HPDE6-E6E7 (cell line): Measurements from ENCODE around the gene FAM98B.

Experiments used
- DNase-seq: peaks from one replicate; pipeline ENCODE4 v3.0.0; 2011; ENCODE audit warnings: missing footprints; ENCODE audit errors: extremely low spot score

FAM98B gene

GRCh38 chr15:38507570-38507969 lies 53.6 kb downstream of the FAM98B start:
- no peak for DNase-seq

- no peak for DNase-seq
Measured at GRCh38 chr15:38508647-38509046, 54.7 kb downstream of the FAM98B start.

- no peak for DNase-seq
Measured at GRCh38 chr15:38509152-38509551, 55.2 kb downstream of the FAM98B start.

GRCh38 chr15:38512901-38513300 lies 59.0 kb downstream of the FAM98B start:
- DNase-seq: no peak

- no peak for DNase-seq
Measured at GRCh38 chr15:38514601-38515000, 60.7 kb downstream of the FAM98B start.

GRCh38 chr15:38516626-38517025 lies 62.7 kb downstream of the FAM98B start:
- DNase-seq: no peak

- DNase-seq: no peak
Measured at GRCh38 chr15:38517312-38517975, 63.5 kb downstream of the FAM98B start.

GRCh38 chr15:38518084-38518483 lies 64.2 kb downstream of the FAM98B start:
- DNase-seq: no peak

- DNase-seq: no peak
Measured at GRCh38 chr15:38520035-38520434, 66.1 kb downstream of the FAM98B start.

GRCh38 chr15:38521316-38521715 lies 67.4 kb downstream of the FAM98B start:
- DNase-seq: no peak

GRCh38 chr15:38522922-38523321 lies 69.0 kb downstream of the FAM98B start:
- DNase-seq: no peak

GRCh38 chr15:38524156-38524555 lies 70.2 kb downstream of the FAM98B start:
- DNase-seq: no peak

GRCh38 chr15:38525489-38525888 lies 71.6 kb downstream of the FAM98B start:
- no peak for DNase-seq

- no peak for DNase-seq
Measured at GRCh38 chr15:38526158-38526557, 72.2 kb downstream of the FAM98B start.

GRCh38 chr15:38528294-38528693 lies 74.4 kb downstream of the FAM98B start:
- DNase-seq: no peak

GRCh38 chr15:38530113-38530512 lies 76.2 kb downstream of the FAM98B start:
- no peak for DNase-seq

GRCh38 chr15:38531509-38531908 lies 77.6 kb downstream of the FAM98B start:
- peak; percentile 6 for DNase-seq

GRCh38 chr15:38532728-38533127 lies 78.8 kb downstream of the FAM98B start:
- no peak for DNase-seq

- no peak for DNase-seq
Measured at GRCh38 chr15:38533416-38533915, 79.5 kb downstream of the FAM98B start.

GRCh38 chr15:38533926-38534325 lies 80.0 kb downstream of the FAM98B start:
- no peak for DNase-seq

GRCh38 chr15:38534691-38535090 lies 80.8 kb downstream of the FAM98B start:
- no peak for DNase-seq

- DNase-seq: no peak
Measured at GRCh38 chr15:38535491-38536200, 81.7 kb downstream of the FAM98B start.

GRCh38 chr15:38536201-38536676 lies 82.3 kb downstream of the FAM98B start:
- no peak for DNase-seq
